ENCODE measurements around the gene KLRC2. TPM values are rescaled to one million over a fixed set of nuclear protein-coding genes. Genes with fewer than 3 reads are reported as not detected.

Gene KLRC2
- total and polyA plus RNA-seq, 2 of the 4 experiments (the other 2 are of a cell fraction) = not detected

GRCh38 chr12:10381928-10382628 is 53.7 kb downstream of the KLRC2 start:
- in situ Hi-C loops (cut with MboI; ENCODE audit: low sequenced_read_pairs) = no loop called here
- Histone ChIP-seq H3K4me2 (ENCODE audit: low read depth, low read length) (no peak overlapping the region), H2AK9ac (replicated peaks; ENCODE audit: low read depth, low read length, poor library complexity) (no peak overlapping the region), H3K27me3 (ENCODE audit: control insufficient read depth, insufficient read depth, low read length) (no peaks in the 10 kb centered on the region), H3K4me1 (ENCODE audit: control insufficient read depth, insufficient read depth, low read length) (no peaks in the 10 kb centered on the region), H4K5ac (ENCODE audit: low read depth, low read length) (no peak overlapping the region), H3K36me3 (ENCODE audit: control insufficient read depth, insufficient read depth, low read length) (no peaks in the 10 kb centered on the region), H2AK5ac (ENCODE audit: low read depth, low read length) (no peak overlapping the region), H4K91ac (ENCODE audit: insufficient read depth, low read depth, low read length) (no peak overlapping the region), H2AFZ (replicated peaks; ENCODE audit: low read length, poor library complexity) (no peak overlapping the region), H2BK20ac (ENCODE audit: low read depth, low read length) (no peak overlapping the region), H3K9me3 (ENCODE audit: control insufficient read depth, insufficient read depth, low read length) (no peaks in the 10 kb centered on the region), H3K4me3 (ENCODE audit: insufficient read depth, low read depth, low read length) (no peak overlapping the region), H4K8ac (ENCODE audit: low read depth in 2 of 2, low read length in 2 of 2) (no peak overlapping the region), H3K9me1 (ENCODE audit: insufficient read depth, low read length) (no peaks in the 10 kb centered on the region), H3K14ac (replicated peaks; ENCODE audit: low read depth, low read length) (no peak overlapping the region), H3K4ac (ENCODE audit: low read depth, low read length) (no peak overlapping the region), H3K9ac (ENCODE audit: low read depth, low read length) (no peak overlapping the region), H3K79me1 (ENCODE audit: low read depth in 1 of 2, low read length in 2 of 2) (no peaks in the 10 kb centered on the region), H3K56ac (ENCODE audit: extremely low read depth, insufficient read depth, low read length) (no peak overlapping the region), H3K23ac (ENCODE audit: low read depth, low read length) (no peak overlapping the region), H2BK15ac (ENCODE audit: low read depth, low read length) (no peak overlapping the region), H2BK120ac (ENCODE audit: low read depth, low read length) (no peak overlapping the region), H3K27ac (ENCODE audit: insufficient read depth, low read length) (no peak overlapping the region), H3K18ac (ENCODE audit: low read depth, low read length) (no peak overlapping the region), H4K20me1 (ENCODE audit: insufficient read depth, low read length) (no peaks in the 10 kb centered on the region), H2BK5ac (ENCODE audit: low read depth, low read length, poor library complexity, severe bottlenecking) (no peak overlapping the region)
- BruUV-seq (replicated peaks) = no TSS peak
- ChIA-PET CTCF (interaction anchor here (0.9 kb wide), 1 partner anchor 15 kb away, joined by 3 read pairs; no protein-coding TSS in a partner anchor), POLR2A (ENCODE audit: unreplicated experiment) (no interaction called here)
- intact Hi-C loops (cut with micrococcal nuclease) = no loop called here
- dilution Hi-C loops (cut with HindIII; ENCODE audit: low sequenced_read_pairs, unreplicated experiment) = no loop called here
- WGBS, 2 experiments (ENCODE audit: extremely low coverage in 2 of 2, insufficient read length in 1 of 2) = no CpG with 5 or more reads among the region's 4 CpGs
- no peak for TF ChIP-seq USF2 (IDR thresholded peaks at IDR 0.05; ENCODE audit: low read depth, low read length)
- no peak for TF ChIP-seq CTCF (conservative IDR thresholded peaks at IDR 0.05; ENCODE audit: low read depth, low read length)
- no peak for TF ChIP-seq BHLHE40 (IDR thresholded peaks at IDR 0.05; ENCODE audit: low read depth, low read length)
- no peak for TF ChIP-seq ELK1 (IDR thresholded peaks at IDR 0.05; ENCODE audit: borderline replicate concordance, low read depth, low read length)
- TF ChIP-seq RCOR1 (IDR thresholded peaks at IDR 0.05; ENCODE audit: insufficient replicate concordance, low read length) = no peak
- no peak for TF ChIP-seq SMC3 (IDR thresholded peaks at IDR 0.05; ENCODE audit: low read depth, low read length)
- TF ChIP-seq CHD1 (IDR thresholded peaks at IDR 0.05; ENCODE audit: low read depth, low read length) = no peak
- no peak for TF ChIP-seq POLR2A (IDR thresholded peaks at IDR 0.05; ENCODE audit: low read depth, low read length)
- no peak for TF ChIP-seq CEBPB (IDR thresholded peaks at IDR 0.05; ENCODE audit: low read depth, low read length)
- no peak for TF ChIP-seq NFE2L2 (IDR thresholded peaks at IDR 0.05; ENCODE audit: low read depth, low read length)
- no peak for TF ChIP-seq FOS (IDR thresholded peaks at IDR 0.05; ENCODE audit: low read depth, low read length)
- TF ChIP-seq RAD21 (IDR thresholded peaks at IDR 0.05; ENCODE audit: low read length) = no peak
- no peak for TF ChIP-seq MAZ (IDR thresholded peaks at IDR 0.05; ENCODE audit: borderline replicate concordance, low read depth, low read length)
- DNase-seq (no peak), ATAC-seq (ENCODE audit: low read depth) (no peak)

All from IMR-90 (cell line).